NCI-H2029 (cell line): ENCODE data around the gene HPDL.
A peak's percentile ranks its signal among the peaks of the same experiment; 100 is the strongest.

Experiments used
- DNase-seq: peaks from one replicate; lab custom pipeline; 2025; lab: John Stamatoyannopoulos, UW

HPDL gene

GRCh38 chr1:45351508-45351907 lies 24.8 kb downstream of the HPDL start:
- DNase-seq = no peak

GRCh38 chr1:45353685-45354084 lies 27.0 kb downstream of the HPDL start:
- no peak for DNase-seq

- DNase-seq = no peak
These were observed 28.1 kb downstream of the HPDL start for GRCh38 chr1:45354838-45355237.

- no peak for DNase-seq
These were observed 29.0 kb downstream of the HPDL start for GRCh38 chr1:45355683-45356082.

GRCh38 chr1:45356186-45356585 lies 29.5 kb downstream of the HPDL start:
- no peak for DNase-seq

GRCh38 chr1:45359882-45360513 lies 33.3 kb downstream of the HPDL start:
- DNase-seq = peak; percentile 76

GRCh38 chr1:45360981-45361380 lies 34.3 kb downstream of the HPDL start:
- peak; percentile 88 for DNase-seq

- no peak for DNase-seq
These were observed 37.6 kb downstream of the HPDL start for GRCh38 chr1:45364294-45364693.

GRCh38 chr1:45365051-45365450 lies 38.4 kb downstream of the HPDL start:
- no peak for DNase-seq

- DNase-seq = no peak
These were observed 43.9 kb downstream of the HPDL start for GRCh38 chr1:45370575-45370974.

- DNase-seq = no peak
These were observed 46.9 kb downstream of the HPDL start for GRCh38 chr1:45373573-45373972.

- no peak for DNase-seq
These were observed 48.7 kb downstream of the HPDL start for GRCh38 chr1:45375104-45376090.

GRCh38 chr1:45378184-45378583 lies 51.5 kb downstream of the HPDL start:
- DNase-seq = no peak
